Spleen (tissue), 7 donors: ENCODE measurements around the gene CCDC73.

Experiments
- POLR2A ChIP-seq, 3 donors: fragments of 450-650 bp; IDR thresholded peaks; one replicate each; pipeline ENCODE4 v1.5.1; 2017; ENCODE audit warnings: antibody characterized with exemption in 3 of 3, mild to moderate bottlenecking in 1 of 3
- POLR2AphosphoS5 ChIP-seq, 3 donors: sonication (generic); formaldehyde crosslinking; IDR thresholded peaks; one replicate each; pipeline ENCODE4 v1.5.1; 2017; ENCODE audit warnings: antibody characterized with exemption in 3 of 3
- TF ChIP-seq, protein P1 (sequence below), 11 experiments: fragments of 200-600 bp in 7 of 11; fragments of 450-650 bp in 4 of 11; sonication (generic) in 4 of 11; IDR thresholded peaks in 8 of 11; conservative IDR thresholded peaks in 3 of 11; 1 replicate in 7 of 11; 2 replicates in 4 of 11; pipeline versions ENCODE4 v1.4.0 to v1.8.0; 2016 to 2021; ENCODE audit warnings: antibody characterized with exemption in 11 of 11, inconsistent platforms in 4 of 11, mild to moderate bottlenecking in 1 of 11
- donor health status: DM: no; HTN: no; CAD: no; lungs with moderate emphysema.
- donor health status: DM: no; HTN: no; CAD: no.
- donor health status: DM: no; HTN: no; CAD: no.

DNA sequence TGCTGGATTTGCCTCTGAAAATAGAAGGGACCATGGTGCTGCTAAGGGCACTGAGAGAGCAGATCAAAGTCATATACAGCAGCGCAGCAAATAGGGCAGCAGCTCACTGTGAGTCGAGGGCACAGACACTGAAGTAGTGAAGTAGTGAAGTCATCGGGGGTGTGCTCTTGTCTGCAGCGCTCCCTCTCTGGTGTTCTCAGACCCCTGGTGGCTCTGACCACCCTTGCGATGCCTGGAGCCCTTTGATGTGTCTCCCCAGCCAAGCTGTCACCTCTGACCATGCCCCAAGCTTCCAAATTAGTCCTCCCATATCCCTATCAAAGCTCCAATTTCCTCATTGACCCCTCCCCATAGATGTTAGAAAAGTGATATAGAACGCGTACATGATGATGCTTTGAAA lies 238.6 kb downstream of the CCDC73 start:
- TF ChIP-seq, protein P1, sequence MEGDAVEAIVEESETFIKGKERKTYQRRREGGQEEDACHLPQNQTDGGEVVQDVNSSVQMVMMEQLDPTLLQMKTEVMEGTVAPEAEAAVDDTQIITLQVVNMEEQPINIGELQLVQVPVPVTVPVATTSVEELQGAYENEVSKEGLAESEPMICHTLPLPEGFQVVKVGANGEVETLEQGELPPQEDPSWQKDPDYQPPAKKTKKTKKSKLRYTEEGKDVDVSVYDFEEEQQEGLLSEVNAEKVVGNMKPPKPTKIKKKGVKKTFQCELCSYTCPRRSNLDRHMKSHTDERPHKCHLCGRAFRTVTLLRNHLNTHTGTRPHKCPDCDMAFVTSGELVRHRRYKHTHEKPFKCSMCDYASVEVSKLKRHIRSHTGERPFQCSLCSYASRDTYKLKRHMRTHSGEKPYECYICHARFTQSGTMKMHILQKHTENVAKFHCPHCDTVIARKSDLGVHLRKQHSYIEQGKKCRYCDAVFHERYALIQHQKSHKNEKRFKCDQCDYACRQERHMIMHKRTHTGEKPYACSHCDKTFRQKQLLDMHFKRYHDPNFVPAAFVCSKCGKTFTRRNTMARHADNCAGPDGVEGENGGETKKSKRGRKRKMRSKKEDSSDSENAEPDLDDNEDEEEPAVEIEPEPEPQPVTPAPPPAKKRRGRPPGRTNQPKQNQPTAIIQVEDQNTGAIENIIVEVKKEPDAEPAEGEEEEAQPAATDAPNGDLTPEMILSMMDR (IDR thresholded peaks at IDR 0.05 in 8 of 11, conservative IDR thresholded peaks at IDR 0.05 in 3 of 11): no peak
- TF ChIP-seq POLR2A (IDR thresholded peaks at IDR 0.05) (no peak), POLR2AphosphoS5 (IDR thresholded peaks at IDR 0.05) (no peak)
